Upper lobe of right lung (tissue), 1 donor: ENCODE measurements around the gene LTA4H. TPM values are rescaled to one million over a fixed set of nuclear protein-coding genes. Genes with fewer than 3 reads are reported as not detected.

Source experiments
- ATAC-seq: fragments of 200-7000 bp; cut with Tn5 transposase; one replicate; pipeline ENCODE4 v1.9.1; 2020; ENCODE audit warnings: mild to moderate bottlenecking, moderate library complexity
- DNase-seq: peaks from one replicate; pipeline ENCODE4 v3.0.0-alpha.2; 2020
- H3K27ac ChIP-seq: fragments of 200-600 bp; one replicate; pipeline ENCODE4 v1.8.0; 2022
- H3K27me3 ChIP-seq: fragments of 200-600 bp; one replicate; pipeline ENCODE4 v1.8.0; 2022; ENCODE audit warnings: mild to moderate bottlenecking
- H3K36me3 ChIP-seq: fragments of 200-600 bp; one replicate; pipeline ENCODE4 v1.8.0; 2022
- H3K4me1 ChIP-seq: fragments of 200-600 bp; one replicate; pipeline ENCODE4 v1.8.0; 2022
- H3K4me3 ChIP-seq: fragments of 200-600 bp; one replicate; pipeline ENCODE4 v1.8.0; 2022; ENCODE audit warnings: mild to moderate bottlenecking
- H3K9me3 ChIP-seq: fragments of 200-600 bp; one replicate; pipeline ENCODE4 v1.8.0; 2022
- CTCF ChIP-seq: fragments of 200-600 bp; IDR thresholded peaks from one replicate; pipeline ENCODE4 v1.8.0; 2022; ENCODE audit warnings: antibody characterized with exemption
- intact Hi-C: fragments of 100-400 bp; cut with DNase I; formaldehyde crosslinking; loops from one replicate; pipeline ENCODE4 v1.11.0; 2022
- total RNA-seq: library from RNA; stranded (reverse); fragmentation: NEBNext Ultra II Directional; extraction: Animal tissue kit (Norgen Biotek cat#: 25700); gene quantifications from one replicate; pipeline ENCODE4 v1.2.1, GENCODE V29; 2021
- donor health status: DM: no; HTN: yes; CAD: no; lungs with severe emphysema.

The LTA4H gene
- total RNA-seq, 1 donor from 2014 or later = 314 TPM

- no peak overlapping the region for H3K27ac ChIP-seq
- H3K4me3 ChIP-seq = no peak overlapping the region
- ATAC-seq = no peak
- H3K4me1 ChIP-seq = peaks cover 11% of the 10 kb centered on the region
- H3K9me3 ChIP-seq = no peaks in the 10 kb centered on the region
- no peak for TF ChIP-seq CTCF
- peaks cover 68% of the 10 kb centered on the region for H3K36me3 ChIP-seq
- intact Hi-C loops = no loop called here
- no peak for DNase-seq
- H3K27me3 ChIP-seq = no peaks in the 10 kb centered on the region
These were observed 9.1 kb downstream of the LTA4H start for GRCh38 chr12:96026331-96026730.

- Histone ChIP-seq H3K4me1 (peaks cover 15% of the 10 kb centered on the region), H3K27ac (no peak overlapping the region), H3K36me3 (peaks cover 69% of the 10 kb centered on the region), H3K4me3 (no peak overlapping the region), H3K27me3 (no peaks in the 10 kb centered on the region), H3K9me3 (no peaks in the 10 kb centered on the region)
- TF ChIP-seq CTCF = no peak
- intact Hi-C loops = no loop called here
- ATAC-seq (no peak), DNase-seq (no peak)
These were observed 9.9 kb downstream of the LTA4H start for GRCh38 chr12:96025518-96025917.

DNA sequence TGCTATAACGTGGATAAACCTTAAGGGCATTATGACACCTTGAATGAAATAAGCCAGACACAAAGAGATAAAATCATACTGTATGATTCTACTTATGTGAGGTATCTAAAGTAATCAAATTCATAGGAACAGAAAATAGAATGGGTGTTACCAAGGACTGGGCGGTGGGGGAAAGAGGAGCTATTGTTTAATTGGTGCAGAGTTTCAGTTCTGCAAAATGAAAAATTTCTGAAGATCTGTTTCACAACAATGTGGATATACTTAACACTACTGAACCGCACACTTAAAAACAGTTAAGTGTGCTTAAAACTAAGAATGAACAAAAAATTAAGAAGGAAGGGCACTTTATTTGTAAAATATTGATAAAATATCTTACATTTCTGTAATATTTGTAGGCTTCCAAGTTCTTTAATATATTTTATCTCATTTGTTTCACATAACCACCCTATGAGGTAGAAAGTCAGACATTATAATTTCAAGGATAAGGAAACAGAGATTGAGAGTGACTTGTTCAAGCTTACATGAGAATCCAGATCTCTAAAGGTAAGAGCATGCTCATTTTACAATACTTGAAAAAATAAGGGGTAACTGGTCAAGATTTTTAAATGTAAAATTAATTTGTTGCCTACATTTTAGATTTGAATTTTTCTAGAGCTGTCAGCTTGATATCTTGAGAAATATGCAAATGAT is 14.9 kb downstream of the LTA4H start:
- intact Hi-C loops = no loop called here
- no peak overlapping the region for H3K27ac ChIP-seq
- H3K36me3 ChIP-seq = peaks cover 82% of the 10 kb centered on the region
- no peaks in the 10 kb centered on the region for H3K27me3 ChIP-seq
- ATAC-seq (peak; percentile 73), DNase-seq (no peak)
- no peaks in the 10 kb centered on the region for H3K9me3 ChIP-seq
- H3K4me3 ChIP-seq = no peak overlapping the region
- peaks cover 16% of the 10 kb centered on the region for H3K4me1 ChIP-seq
- TF ChIP-seq CTCF = no peak

- Histone ChIP-seq H3K4me3 (no peak overlapping the region), H3K36me3 (peaks cover 93% of the 10 kb centered on the region), H3K9me3 (no peaks in the 10 kb centered on the region), H3K27ac (no peak overlapping the region), H3K4me1 (peaks cover 13% of the 10 kb centered on the region), H3K27me3 (no peaks in the 10 kb centered on the region)
- TF ChIP-seq CTCF = peak; percentile 36
- DNase-seq (no peak), ATAC-seq (peak; percentile 73)
- intact Hi-C loops = no loop called here
These were observed 19.7 kb downstream of the LTA4H start for GRCh38 chr12:96015672-96016071.

GRCh38 chr12:96014943-96015599 is 20.3 kb downstream of the LTA4H start:
- H3K27me3 ChIP-seq = no peaks in the 10 kb centered on the region
- no peak overlapping the region for H3K4me3 ChIP-seq
- DNase-seq = no peak
- H3K36me3 ChIP-seq = peaks cover 93% of the 10 kb centered on the region
- no peak for ATAC-seq
- peaks cover 9% of the 10 kb centered on the region for H3K4me1 ChIP-seq
- H3K9me3 ChIP-seq = no peaks in the 10 kb centered on the region
- no peak overlapping the region for H3K27ac ChIP-seq
- no peak for TF ChIP-seq CTCF
- intact Hi-C loops = no loop called here
